Measurements from ENCODE around the gene PPP1R7. TPM values are rescaled to one million over a fixed set of nuclear protein-coding genes. Genes with fewer than 3 reads are reported as not detected.

PPP1R7 gene
- total RNA-seq, 2 donors from 2014 or later = 57.5 to 61.4 TPM

- Histone ChIP-seq H3K9me3 (no peaks in the 10 kb centered on the region), H3K27me3 (no peaks in the 10 kb centered on the region), H3K4me3 (no peak overlapping the region), H3K27ac (no peak overlapping the region), H3K4me1 (no peaks in the 10 kb centered on the region), H3K36me3 (no peaks in the 10 kb centered on the region)
- no peak for DNase-seq (ENCODE audit: low spot score)
- no peak for TF ChIP-seq CTCF (IDR thresholded peaks at IDR 0.05)
Measured at GRCh38 chr2:241108271-241109209, 41.7 kb upstream of the PPP1R7 start.

- H3K27ac ChIP-seq = no peak overlapping the region
- no peak for DNase-seq (ENCODE audit: low spot score)
Measured at GRCh38 chr2:241109210-241110088, 40.8 kb upstream of the PPP1R7 start.

GRCh38 chr2:241110089-241110606, 40.1 kb upstream of the PPP1R7 start:
- Histone ChIP-seq H3K9me3 (no peaks in the 10 kb centered on the region), H3K27me3 (no peaks in the 10 kb centered on the region), H3K36me3 (no peaks in the 10 kb centered on the region), H3K4me3 (no peak overlapping the region), H3K4me1 (no peaks in the 10 kb centered on the region), H3K27ac (no peak overlapping the region)
- no peak for DNase-seq (ENCODE audit: low spot score)
- TF ChIP-seq CTCF (IDR thresholded peaks at IDR 0.05) = no peak

More at GRCh38 chr2:241109210-241110088, 40.8 kb upstream of the PPP1R7 start:
- no peaks in the 10 kb centered on the region for H3K36me3 ChIP-seq
- no peaks in the 10 kb centered on the region for H3K4me1 ChIP-seq
- H3K4me3 ChIP-seq = no peak overlapping the region
- H3K9me3 ChIP-seq = no peaks in the 10 kb centered on the region
- no peaks in the 10 kb centered on the region for H3K27me3 ChIP-seq
- TF ChIP-seq CTCF (IDR thresholded peaks at IDR 0.05) = no peak

- DNase-seq (ENCODE audit: low spot score) = no peak
- Histone ChIP-seq H3K27me3 (no peaks in the 10 kb centered on the region), H3K27ac (no peak overlapping the region), H3K4me1 (no peaks in the 10 kb centered on the region), H3K9me3 (no peaks in the 10 kb centered on the region), H3K4me3 (no peak overlapping the region), H3K36me3 (no peaks in the 10 kb centered on the region)
- TF ChIP-seq CTCF (IDR thresholded peaks at IDR 0.05) = no peak
Measured at GRCh38 chr2:241110607-241111439, 39.4 kb upstream of the PPP1R7 start.

- DNase-seq (ENCODE audit: low spot score) = no peak
- H3K36me3 ChIP-seq = no peaks in the 10 kb centered on the region
- H3K4me3 ChIP-seq = no peak overlapping the region
- H3K27ac ChIP-seq = no peak overlapping the region
- no peaks in the 10 kb centered on the region for H3K27me3 ChIP-seq
- no peak for TF ChIP-seq CTCF (IDR thresholded peaks at IDR 0.05)
- no peaks in the 10 kb centered on the region for H3K4me1 ChIP-seq
- no peaks in the 10 kb centered on the region for H3K9me3 ChIP-seq
Measured at GRCh38 chr2:241111440-241111805, 38.8 kb upstream of the PPP1R7 start.

All from right atrium auricular region (tissue), 2 donors.